ENCODE measurements around the gene MYH15.
A peak's percentile ranks its signal among the peaks of the same experiment; 100 is the strongest.

Gene MYH15

DNA sequence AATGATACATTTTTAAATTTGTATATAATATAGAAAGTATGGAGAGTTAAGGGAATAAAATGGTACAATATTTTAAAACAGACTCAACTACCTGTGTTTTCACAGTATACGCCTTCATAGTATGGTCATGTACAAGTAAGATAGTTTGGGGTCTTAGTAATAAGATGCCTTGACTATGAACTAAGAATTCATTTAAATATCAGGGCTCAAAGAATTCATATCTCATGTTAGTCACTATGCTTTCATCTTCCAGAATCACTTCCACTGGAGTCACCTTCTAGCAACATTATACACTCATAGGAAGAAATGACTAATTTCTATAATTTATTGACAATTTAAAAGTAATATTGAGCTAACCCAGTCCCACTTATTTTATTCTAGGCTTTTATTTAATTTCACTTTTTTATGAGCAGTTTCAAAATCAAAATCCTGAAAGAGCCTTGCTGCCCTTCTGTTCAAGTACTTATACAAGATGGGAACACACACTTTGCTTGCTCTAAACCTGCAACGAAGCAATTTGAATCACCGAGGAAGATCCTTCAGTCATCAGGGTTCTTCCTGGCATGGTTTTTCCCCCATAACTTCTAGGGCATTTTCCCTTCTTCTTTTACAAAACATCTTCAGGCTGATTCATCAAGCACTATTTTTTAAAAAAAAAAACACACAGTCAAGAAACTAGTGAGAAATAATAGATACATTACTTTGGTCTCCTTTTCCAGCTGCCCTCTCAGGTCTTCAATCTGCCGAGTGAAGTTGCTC lies 94.1 kb downstream of the MYH15 start:
- ChIA-PET POLR2A (ENCODE audit: low non-redundant PET) (no interaction called here), CTCF (no interaction called here)
- TF ChIP-seq, protein P1, sequence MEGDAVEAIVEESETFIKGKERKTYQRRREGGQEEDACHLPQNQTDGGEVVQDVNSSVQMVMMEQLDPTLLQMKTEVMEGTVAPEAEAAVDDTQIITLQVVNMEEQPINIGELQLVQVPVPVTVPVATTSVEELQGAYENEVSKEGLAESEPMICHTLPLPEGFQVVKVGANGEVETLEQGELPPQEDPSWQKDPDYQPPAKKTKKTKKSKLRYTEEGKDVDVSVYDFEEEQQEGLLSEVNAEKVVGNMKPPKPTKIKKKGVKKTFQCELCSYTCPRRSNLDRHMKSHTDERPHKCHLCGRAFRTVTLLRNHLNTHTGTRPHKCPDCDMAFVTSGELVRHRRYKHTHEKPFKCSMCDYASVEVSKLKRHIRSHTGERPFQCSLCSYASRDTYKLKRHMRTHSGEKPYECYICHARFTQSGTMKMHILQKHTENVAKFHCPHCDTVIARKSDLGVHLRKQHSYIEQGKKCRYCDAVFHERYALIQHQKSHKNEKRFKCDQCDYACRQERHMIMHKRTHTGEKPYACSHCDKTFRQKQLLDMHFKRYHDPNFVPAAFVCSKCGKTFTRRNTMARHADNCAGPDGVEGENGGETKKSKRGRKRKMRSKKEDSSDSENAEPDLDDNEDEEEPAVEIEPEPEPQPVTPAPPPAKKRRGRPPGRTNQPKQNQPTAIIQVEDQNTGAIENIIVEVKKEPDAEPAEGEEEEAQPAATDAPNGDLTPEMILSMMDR (conservative IDR thresholded peaks at IDR 0.05; ENCODE audit: low read depth) = no peak
- DNase-seq (ENCODE audit: low spot score) = no peak
- no peak overlapping the region for H3K27ac ChIP-seq

GRCh38 chr3:108415661-108416060 lies 94.7 kb downstream of the MYH15 start:
- TF ChIP-seq, protein P1 (conservative IDR thresholded peaks at IDR 0.05; ENCODE audit: low read depth) = no peak
- CTCF ChIA-PET = no interaction called here
- POLR2A ChIA-PET (ENCODE audit: low non-redundant PET) = no interaction called here
- H3K27ac ChIP-seq = no peak overlapping the region
- no peak for DNase-seq (ENCODE audit: low spot score)

GRCh38 chr3:108414007-108414406 lies 96.4 kb downstream of the MYH15 start:
- no peak for DNase-seq (ENCODE audit: low spot score)
- TF ChIP-seq, protein P1 (conservative IDR thresholded peaks at IDR 0.05; ENCODE audit: low read depth) = no peak
- ChIA-PET CTCF (interaction anchor here (0.7 kb wide), 1 partner anchor 18 kb away, joined by 3 read pairs; no protein-coding TSS in a partner anchor), POLR2A (ENCODE audit: low non-redundant PET) (no interaction called here)
- H3K27ac ChIP-seq = no peak overlapping the region

DNA sequence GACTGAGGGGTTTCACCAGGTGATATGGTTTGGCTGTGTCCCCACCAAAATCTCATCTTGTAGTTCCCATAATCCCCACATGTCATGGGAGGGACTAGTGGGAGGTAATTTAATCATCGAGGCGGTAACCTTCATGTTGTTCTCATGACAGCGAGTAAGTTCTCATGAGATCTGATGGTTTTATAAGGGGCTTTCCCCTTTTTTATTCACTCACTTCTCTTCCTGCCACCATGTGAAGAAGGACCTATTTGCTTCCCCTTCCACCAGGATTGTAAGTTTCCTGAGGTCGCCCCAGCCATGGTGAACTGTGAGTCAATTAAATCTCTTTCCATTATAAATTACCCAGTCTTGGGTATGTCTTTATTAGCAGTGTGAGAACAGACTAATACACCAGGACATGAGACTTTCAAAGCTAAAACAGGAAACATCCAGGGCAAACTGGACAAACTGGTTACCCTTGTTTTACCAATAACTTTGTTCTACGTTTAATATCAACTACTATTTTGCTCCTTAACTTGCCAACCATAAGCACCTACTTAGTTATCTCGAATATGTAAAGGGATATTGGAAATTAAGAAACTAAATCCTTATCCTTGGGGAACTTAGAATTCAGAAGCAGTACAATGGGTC lies 98.2 kb downstream of the MYH15 start:
- DNase-seq (ENCODE audit: low spot score) = peak; percentile 15
- H3K27ac ChIP-seq = no peak overlapping the region
- ChIA-PET CTCF (interaction anchor here (1.2 kb wide), 1 partner anchor 190 kb away, joined by 3 read pairs; no protein-coding TSS in a partner anchor), POLR2A (ENCODE audit: low non-redundant PET) (no interaction called here)
- TF ChIP-seq, protein P1 (conservative IDR thresholded peaks at IDR 0.05; ENCODE audit: low read depth) = no peak

DNA sequence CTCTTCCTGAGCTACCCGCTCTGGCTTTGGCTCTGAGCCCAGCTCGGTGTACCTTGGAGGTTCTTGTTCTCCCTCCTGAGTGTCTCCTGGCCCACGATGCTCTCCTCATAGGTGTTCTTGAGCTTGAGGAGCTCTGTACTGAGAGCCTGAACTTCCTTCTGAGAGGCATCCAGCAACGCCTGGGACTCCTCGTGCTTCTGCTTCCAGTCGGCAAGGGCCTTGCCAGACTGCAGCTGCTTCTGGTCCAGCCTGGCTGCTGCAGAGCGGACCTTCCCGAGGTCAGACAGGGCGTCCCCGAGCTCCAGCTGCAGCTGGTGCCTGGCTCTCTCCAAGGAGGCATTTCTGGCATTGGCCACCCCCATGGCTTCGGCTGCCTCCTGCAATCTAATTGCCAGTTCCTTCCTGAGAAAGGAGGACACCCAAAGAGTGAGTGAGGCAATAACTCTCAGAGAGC lies 99.8 kb downstream of the MYH15 start:
- H3K27ac ChIP-seq = no peak overlapping the region
- POLR2A ChIA-PET (ENCODE audit: low non-redundant PET) = no interaction called here
- TF ChIP-seq, protein P1 (conservative IDR thresholded peaks at IDR 0.05; ENCODE audit: low read depth) = no peak
- CTCF ChIA-PET = interaction anchor here (0.6 to 0.8 kb wide), 3 partner anchors 14 to 544 kb away, joined by 3 to 5 read pairs (median 4); no protein-coding TSS in a partner anchor
- no peak for DNase-seq (ENCODE audit: low spot score)

DNA sequence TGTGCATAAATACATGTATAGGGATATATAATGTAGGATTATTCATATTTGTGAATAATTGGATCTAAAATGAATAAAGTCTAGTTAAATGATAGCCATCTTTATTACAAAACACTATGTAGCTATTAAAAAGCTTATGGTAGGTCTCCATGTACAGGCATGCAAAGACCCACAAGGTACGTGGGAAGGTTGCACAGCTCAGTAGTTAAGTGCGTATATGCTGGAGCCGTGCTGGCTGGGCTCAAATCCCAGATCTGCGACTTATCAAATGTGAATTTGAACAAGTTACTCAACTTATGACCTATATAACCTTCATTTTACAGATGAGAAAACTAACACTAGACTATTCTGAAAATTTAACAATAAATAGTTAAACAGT lies 100.6 kb downstream of the MYH15 start:
- POLR2A ChIA-PET (ENCODE audit: low non-redundant PET) = no interaction called here
- no peak overlapping the region for H3K27ac ChIP-seq
- CTCF ChIA-PET = no interaction called here
- DNase-seq (ENCODE audit: low spot score) = no peak
- TF ChIP-seq, protein P1 (conservative IDR thresholded peaks at IDR 0.05; ENCODE audit: low read depth) = no peak

All from RWPE1 (cell line).